A549 (cell line): ENCODE measurements around the gene SHC2. TPM values are rescaled to one million over a fixed set of nuclear protein-coding genes. Genes with fewer than 3 reads are reported as not detected.

Experiments
- ATAC-seq, 2 experiments: fragments of 200-7000 bp in 1 of 2; fragments of >200 bp in 1 of 2; cut with Nextera tagmentation in 1 of 2; cut with Tn5 transposase in 1 of 2; 3 replicates each; pipeline versions ENCODE4 v1.8.0 to v1.9.1; 2018 to 2020; ENCODE audit warnings: mild to moderate bottlenecking in 1 of 2, moderate library complexity in 1 of 2
- CTCF ChIA-PET: fragments of 300-600 bp; sonication (Branson Sonifier 250); formaldehyde crosslinking; extraction: SDS; loops from one replicate; lab custom pipeline; 2021; ENCODE audit warnings: antibody characterized with exemption, inconsistent platforms; lab: Yijun Ruan, JAX
- POLR2A ChIA-PET: fragments of 350-600 bp; formaldehyde crosslinking; extraction: SDS; loops from one replicate; lab custom pipeline; 2021; ENCODE audit warnings: antibody characterized with exemption, inconsistent platforms; lab: Yijun Ruan, JAX
- DNase-seq, 2 experiments: peaks; one replicate each; pipeline versions ENCODE4 v3.0.0 to v3.0.0-alpha.2; 2011 to 2016; ENCODE audit warnings: low read depth in 1 of 2, low spot score in 1 of 2
- FAIRE-seq: peaks from 2 replicates; lab custom pipeline; 2011; peaks lifted over from hg19 to GRCh38; lab: Jason Lieb, UNC
- H3K27ac ChIP-seq, 2 experiments: fragments of >200 bp; sonication (Bioruptor Twin); formaldehyde crosslinking; 3 replicates each; pipeline ENCODE4 v1.5.1; 2016 to 2017
- H3K4me1 ChIP-seq: fragments of >200 bp; sonication (Bioruptor Twin); formaldehyde crosslinking; 3 replicates; pipeline ENCODE4 v1.6.1; 2016
- H3K4me2 ChIP-seq: fragments of >200 bp; sonication (Bioruptor Twin); formaldehyde crosslinking; 3 replicates; pipeline ENCODE4 v1.6.1; 2016
- H3K4me3 ChIP-seq: fragments of >200 bp; sonication (Bioruptor Twin); formaldehyde crosslinking; 3 replicates; pipeline ENCODE4 v1.5.1; 2016
- H3K9me3 ChIP-seq: fragments of >200 bp; sonication (Bioruptor Twin); formaldehyde crosslinking; 3 replicates; pipeline ENCODE4 v1.6.1; 2016
- CBX2 ChIP-seq: fragments of 200-600 bp; sonication (generic); IDR thresholded peaks from 2 replicates; pipeline ENCODE4 v1.6.1; 2016; ENCODE audit warnings: low read depth, mild to moderate bottlenecking, borderline replicate concordance
- CEBPB ChIP-seq, 2 experiments: fragments of >200 bp in 1 of 2; sonication (Bioruptor Twin) in 1 of 2; formaldehyde crosslinking in 1 of 2; IDR thresholded peaks; 2 replicates each; pipeline ENCODE4 v1.6.1; 2012 to 2016
- CHD2 ChIP-seq: fragments of 150-350 bp; IDR thresholded peaks from 2 replicates; pipeline ENCODE4 v1.6.1; 2014; ENCODE audit warnings: low read length; ENCODE audit not compliant: partially characterized antibody
- CTCF ChIP-seq: fragments of >200 bp; sonication (Bioruptor Twin); formaldehyde crosslinking; IDR thresholded peaks from 3 replicates; pipeline ENCODE4 v1.5.1; 2016
- EP300 ChIP-seq, 2 experiments: fragments of >200 bp; sonication (Bioruptor Twin); formaldehyde crosslinking; IDR thresholded peaks; 2 replicates in 1 of 2; 3 replicates in 1 of 2; pipeline ENCODE4 v1.6.1; 2016 to 2017
- FOSL2 ChIP-seq, 2 experiments: fragments of 450-650 bp in 1 of 2; fragments of >200 bp in 1 of 2; sonication (Bioruptor Twin) in 1 of 2; formaldehyde crosslinking; IDR thresholded peaks; 2 replicates each; pipeline versions ENCODE4 v1.5.0 to v1.6.1; 2016 to 2020; ENCODE audit warnings: mild to moderate bottlenecking in 1 of 2, moderate library complexity in 1 of 2
- GATA3 ChIP-seq: IDR thresholded peaks from 2 replicates; pipeline ENCODE4 v1.6.1; 2012; ENCODE audit warnings: borderline replicate concordance
- HDAC2 ChIP-seq: fragments of 200-600 bp; sonication (generic); IDR thresholded peaks from 2 replicates; pipeline ENCODE4 v1.6.1; 2016
- HOXA7 ChIP-seq: fragments of 250-450 bp; sonication (Bioruptor Pico); IDR thresholded peaks from 2 replicates; pipeline ENCODE4 v1.5.0; 2020; ENCODE audit warnings: mild to moderate bottlenecking, moderate library complexity
- HOXB13 ChIP-seq: fragments of 250-450 bp; sonication (Bioruptor Pico); IDR thresholded peaks from 2 replicates; pipeline ENCODE4 v1.5.0; 2020; ENCODE audit warnings: low read depth, mild to moderate bottlenecking, moderate library complexity
- HOXB5 ChIP-seq: fragments of 250-450 bp; sonication (Bioruptor Pico); IDR thresholded peaks from 2 replicates; pipeline ENCODE4 v1.5.0; 2020; ENCODE audit warnings: mild to moderate bottlenecking, moderate library complexity
- JUN ChIP-seq, 2 experiments: fragments of >200 bp; sonication (Bioruptor Twin); formaldehyde crosslinking; IDR thresholded peaks; 2 replicates in 1 of 2; 3 replicates in 1 of 2; pipeline ENCODE4 v1.6.1; 2016 to 2017
- KDM5A ChIP-seq: fragments of 200-600 bp; sonication (generic); IDR thresholded peaks from 2 replicates; pipeline ENCODE4 v1.6.1; 2016; ENCODE audit warnings: antibody characterized with exemption, mild to moderate bottlenecking
- MAFK ChIP-seq: fragments of 450-650 bp; IDR thresholded peaks from 2 replicates; pipeline ENCODE4 v1.6.1; 2014; ENCODE audit not compliant: partially characterized antibody
- MAX ChIP-seq: IDR thresholded peaks from 2 replicates; pipeline ENCODE4 v1.6.1; 2012
- MAZ ChIP-seq: fragments of 150-350 bp; IDR thresholded peaks from 2 replicates; pipeline ENCODE4 v1.6.1; 2014; ENCODE audit warnings: antibody characterized with exemption, low read depth, low read length, borderline replicate concordance
- RARB ChIP-seq: fragments of 250-450 bp; sonication (Bioruptor Pico); IDR thresholded peaks from 2 replicates; pipeline ENCODE4 v1.8.0; 2021; ENCODE audit warnings: mild to moderate bottlenecking, moderate library complexity
- RCOR1 ChIP-seq: fragments of 150-350 bp; IDR thresholded peaks from 2 replicates; pipeline ENCODE4 v1.6.1; 2014; ENCODE audit warnings: antibody characterized with exemption, low read length, low read depth
- RNF2 ChIP-seq: fragments of 200-600 bp; sonication (generic); IDR thresholded peaks from 2 replicates; pipeline ENCODE4 v1.6.1; 2016; ENCODE audit warnings: low read depth, mild to moderate bottlenecking, antibody characterized with exemption, moderate library complexity, borderline replicate concordance
- SMC3 ChIP-seq: fragments of >200 bp; sonication (Bioruptor Twin); formaldehyde crosslinking; IDR thresholded peaks from 3 replicates; pipeline ENCODE4 v1.6.1; 2018; ENCODE audit warnings: inconsistent platforms
- TFCP2L1 ChIP-seq: fragments of 250-450 bp; sonication (Bioruptor Pico); IDR thresholded peaks from 2 replicates; pipeline ENCODE4 v1.5.0; 2021; ENCODE audit warnings: mild to moderate bottlenecking
- USF2 ChIP-seq: fragments of 450-650 bp; IDR thresholded peaks from 2 replicates; pipeline ENCODE4 v1.6.1; 2014; ENCODE audit warnings: antibody characterized with exemption
- ZFP36 ChIP-seq: fragments of 450-650 bp; IDR thresholded peaks from 2 replicates; pipeline ENCODE4 v1.6.1; 2014; ENCODE audit warnings: borderline replicate concordance; ENCODE audit not compliant: partially characterized antibody
- ZSCAN20 ChIP-seq: fragments of 250-450 bp; sonication (Bioruptor Pico); IDR thresholded peaks from 2 replicates; pipeline ENCODE4 v1.8.0; 2022; ENCODE audit warnings: mild to moderate bottlenecking, moderate library complexity
- WGBS: methylation state at CpG from one replicate; pipeline ENCODE4 v1.1.6; 2017; ENCODE audit errors: missing lambda C conversion rate; 5-methylcytosine and 5-hydroxymethylcytosine counted together
- polyA plus RNA-seq, 4 experiments: library from polyadenylated mRNA; depleted of rRNA in 3 of 4; stranded (reverse); fragments of >200 nt; fragmentation: RNase III in 1 of 4; extraction: RNeasy Plus Mini Kit Qiagen cat#74134 plus additional on column Dnase treatment in 1 of 4; gene quantifications; 2 replicates in 3 of 4; 3 replicates in 1 of 4; pipeline ENCODE4 v1.2.3, GENCODE V29; 2011 to 2017

The SHC2 gene
- polyA plus RNA-seq, 2 of the 4 experiments (the other 2 are of a cell fraction): 0.36 to 0.58 TPM

GRCh38 chr19:455851-456546 lies 4.8 kb downstream of the SHC2 start:
- H3K4me3 ChIP-seq: no peak overlapping the region
- no peak for TF ChIP-seq MAZ
- no peak for TF ChIP-seq MAFK
- no peak for TF ChIP-seq CEBPB (IDR thresholded peaks at IDR 0.05)
- TF ChIP-seq HOXA7 (CRISPR knock-in tag): no peak
- TF ChIP-seq TFCP2L1 (CRISPR knock-in tag): no peak
- no peak for TF ChIP-seq RCOR1
- TF ChIP-seq, all 56 proteins: peak for 0
- Histone ChIP-seq H3K4me2 (no peak overlapping the region), H3K27ac (no peak overlapping the region), H3K4me1 (peaks cover 1% of the 10 kb centered on the region; the same call in 1 of the 3 replicates), H3K9me3 (no peaks in the 10 kb centered on the region)
- CTCF ChIA-PET: no interaction called here
- ATAC-seq (no peak), DNase-seq (no peak), FAIRE-seq (no peak)
- WGBS: 74% methylated on average over 29 of the region's 31 CpGs
- POLR2A ChIA-PET: no interaction called here

GRCh38 chr19:455031-455705 lies 5.7 kb downstream of the SHC2 start:
- Histone ChIP-seq H3K9me3 (no peaks in the 10 kb centered on the region), H3K4me1 (no peaks in the 10 kb centered on the region), H3K4me3 (no peak overlapping the region), H3K4me2 (no peak overlapping the region), H3K27ac (no peak overlapping the region)
- DNase-seq (no peak), FAIRE-seq (no peak), ATAC-seq (no peak)
- no peak for TF ChIP-seq FOSL2 (IDR thresholded peaks at IDR 0.05)
- TF ChIP-seq FOSL2 (CRISPR knock-in tag; IDR thresholded peaks at IDR 0.05): no peak
- no peak for TF ChIP-seq ZFP36
- TF ChIP-seq CBX2: no peak
- no peak for TF ChIP-seq HOXB5 (CRISPR knock-in tag)
- TF ChIP-seq RARB (CRISPR knock-in tag): no peak
- TF ChIP-seq RCOR1: no peak
- no peak for TF ChIP-seq HOXB13 (CRISPR knock-in tag)
- TF ChIP-seq CTCF: no peak
- TF ChIP-seq HOXA7 (CRISPR knock-in tag): no peak
- TF ChIP-seq SMC3: no peak
- TF ChIP-seq ZSCAN20 (CRISPR knock-in tag): no peak
- TF ChIP-seq KDM5A: no peak
- TF ChIP-seq JUN (IDR thresholded peaks at IDR 0.05): no peak
- TF ChIP-seq USF2: no peak
- TF ChIP-seq GATA3: no peak
- no peak for TF ChIP-seq MAX
- TF ChIP-seq HDAC2: no peak
- no peak for TF ChIP-seq CHD2
- no peak for TF ChIP-seq RNF2
- TF ChIP-seq EP300 (IDR thresholded peaks at IDR 0.05): no peak
- ChIA-PET POLR2A (no interaction called here), CTCF (no interaction called here)
- 89% methylated on average over 39 of the region's 39 CpGs for WGBS
